Esophagus squamous epithelium (tissue), 4 donors: ENCODE measurements around the gene DNAJC13.

ENCODE experiments used
- CTCF ChIP-seq, 6 experiments: fragments of 450-650 bp in 4 of 6; fragments of 200-600 bp in 2 of 6; sonication (generic) in 2 of 6; IDR thresholded peaks; one replicate each; pipeline ENCODE4 v1.5.1; 2016 to 2019; ENCODE audit warnings: antibody characterized with exemption in 6 of 6, mild to moderate bottlenecking in 4 of 6, moderate library complexity in 4 of 6
- POLR2A ChIP-seq, 4 donors: fragments of 450-650 bp; IDR thresholded peaks; one replicate each; pipeline ENCODE4 v1.6.1; 2017; ENCODE audit warnings: antibody characterized with exemption in 4 of 4, mild to moderate bottlenecking in 4 of 4, moderate library complexity in 3 of 4

DNA sequence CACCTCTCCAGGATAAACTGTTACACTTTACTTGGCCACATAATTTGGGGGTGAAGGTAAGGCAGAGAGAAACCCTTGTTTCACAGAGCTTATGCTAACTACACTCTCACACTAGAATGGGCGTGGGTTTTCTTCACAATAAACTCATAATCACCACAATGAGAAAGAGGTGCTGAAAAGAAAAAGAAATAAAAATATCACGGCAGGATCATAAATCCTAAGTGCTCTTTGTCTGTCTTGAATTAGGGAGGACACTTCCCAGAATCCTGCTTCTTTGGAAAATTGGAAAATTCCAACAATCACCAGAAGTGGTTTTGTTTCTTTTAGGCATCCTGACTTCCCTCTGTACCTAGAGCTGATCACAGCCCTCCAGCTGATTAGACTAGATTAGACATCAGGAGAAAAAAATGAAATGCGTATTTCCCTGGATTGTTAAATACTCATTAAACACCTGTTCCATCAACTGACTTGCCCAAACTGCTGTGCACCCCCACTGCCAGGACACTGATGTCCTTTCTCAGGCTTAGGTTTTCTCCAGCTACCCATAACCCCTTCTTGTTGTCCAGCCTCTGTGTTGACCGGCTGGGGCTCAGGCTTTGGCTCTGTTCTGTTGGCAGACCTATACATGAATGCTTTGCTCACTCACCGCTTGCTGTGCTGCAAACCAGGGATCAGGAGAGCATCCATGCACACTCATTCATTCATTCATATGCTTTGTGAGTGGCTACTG lies 138.2 kb downstream of the DNAJC13 start:
- TF ChIP-seq CTCF (IDR thresholded peaks at IDR 0.05) (no peak), POLR2A (IDR thresholded peaks at IDR 0.05) (no peak)
